Measurements from ENCODE around the gene PCF11.

Gene PCF11

DNA sequence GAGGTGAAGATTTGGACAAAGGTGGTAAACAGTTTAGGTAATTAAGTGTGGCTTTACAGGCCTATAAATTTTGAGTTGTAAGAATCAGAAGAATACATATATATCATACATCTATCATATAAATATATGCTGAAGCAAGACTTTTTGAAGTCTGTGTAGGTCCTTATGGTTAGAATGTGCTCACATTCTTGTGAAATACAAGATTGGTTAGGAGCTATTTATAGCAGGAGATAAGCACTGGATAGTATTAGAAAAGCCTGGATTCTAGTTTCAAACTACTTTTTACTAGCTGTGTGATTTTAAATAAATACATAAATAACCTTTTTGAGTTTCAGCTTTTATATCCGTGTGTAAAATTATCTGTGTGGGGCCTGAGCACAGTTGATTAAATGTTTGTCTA, 78.9 kb downstream of the PCF11 start:
- Mint-ChIP-seq H3K4me1 (no peaks in the 10 kb centered on the region), H3K27ac (no peak overlapping the region), H3K4me3 (no peak overlapping the region), H3K36me3 (peaks cover 0 to 7% of the 10 kb centered on the region in 2 donors), H3K9me3 (no peaks in the 10 kb centered on the region), H3K27me3 (no peaks in the 10 kb centered on the region)
- ATAC-seq (replicated peaks) = no peak
- DNase-seq = no peak

Data from stimulated activated naive B cell treated with anti-CD40 and anti-IgM and Interleukin-4, amounts not matched to agents 10 μg/mL and 1 μg/mL and 100 μg/mL, for 72 hours (primary cell).